ENCODE data around the gene GTPBP10.

GTPBP10 gene

GRCh38 chr7:90383861-90384260 lies 37.3 kb downstream of the GTPBP10 start:
- DNase-seq: no peak

DNA sequence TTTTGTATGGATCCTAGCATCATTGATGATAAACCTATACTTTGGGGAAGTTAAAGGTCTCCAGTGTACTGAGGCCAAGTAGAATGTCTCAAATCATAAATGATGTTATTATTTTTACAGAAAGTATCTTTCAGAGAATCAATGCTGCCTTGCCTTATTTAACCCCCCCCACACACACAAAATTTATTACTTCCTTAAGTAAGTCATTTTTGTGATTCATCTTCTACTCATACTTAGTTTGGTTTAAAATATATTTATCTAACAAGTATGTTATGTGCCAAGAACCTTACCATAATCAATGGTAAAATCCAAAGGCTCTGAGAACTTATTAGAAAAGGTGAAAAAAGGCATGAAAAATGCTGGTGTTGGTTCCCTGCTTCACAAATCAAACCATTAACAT lies 37.9 kb downstream of the GTPBP10 start:
- DNase-seq: no peak

GRCh38 chr7:90387470-90388240 lies 41.1 kb downstream of the GTPBP10 start:
- no peak for DNase-seq

DNA sequence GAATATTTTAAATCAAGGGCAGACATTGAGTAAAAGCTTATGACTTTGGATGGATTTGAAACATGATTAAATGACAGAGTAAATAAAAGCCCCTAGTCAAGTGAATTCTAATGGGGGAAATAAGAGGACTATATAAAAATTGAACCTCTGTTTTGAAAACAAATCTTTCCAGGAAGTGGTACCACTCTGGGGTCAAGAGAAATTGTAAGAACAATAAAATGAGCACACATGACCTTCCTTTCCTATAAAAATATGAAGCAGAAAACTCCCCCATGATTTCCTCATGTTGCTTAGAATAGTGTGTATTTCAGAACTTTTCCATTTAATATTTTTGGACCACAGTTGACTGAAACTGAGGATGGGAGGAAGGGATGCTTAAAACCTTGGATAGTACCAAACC lies 44.4 kb downstream of the GTPBP10 start:
- DNase-seq: no peak

DNA sequence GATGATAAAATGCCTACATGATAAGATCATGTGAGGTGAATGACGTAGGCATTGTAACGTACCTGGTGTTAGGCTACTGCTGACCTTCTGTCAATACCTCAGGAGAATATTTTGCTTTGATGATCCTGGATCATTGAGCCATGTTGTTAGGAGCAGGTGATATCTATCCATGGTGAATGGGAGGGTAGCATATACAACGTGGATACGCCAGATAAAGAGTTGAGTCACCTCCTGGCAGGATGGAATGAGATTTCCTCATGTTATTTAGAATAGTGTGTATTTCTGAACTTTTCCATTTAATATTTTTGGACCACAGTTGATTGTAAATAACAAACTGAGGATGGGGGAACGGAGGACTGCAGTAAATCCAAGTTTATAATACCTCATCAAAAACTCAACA lies 45.0 kb downstream of the GTPBP10 start:
- no peak for DNase-seq

DNA sequence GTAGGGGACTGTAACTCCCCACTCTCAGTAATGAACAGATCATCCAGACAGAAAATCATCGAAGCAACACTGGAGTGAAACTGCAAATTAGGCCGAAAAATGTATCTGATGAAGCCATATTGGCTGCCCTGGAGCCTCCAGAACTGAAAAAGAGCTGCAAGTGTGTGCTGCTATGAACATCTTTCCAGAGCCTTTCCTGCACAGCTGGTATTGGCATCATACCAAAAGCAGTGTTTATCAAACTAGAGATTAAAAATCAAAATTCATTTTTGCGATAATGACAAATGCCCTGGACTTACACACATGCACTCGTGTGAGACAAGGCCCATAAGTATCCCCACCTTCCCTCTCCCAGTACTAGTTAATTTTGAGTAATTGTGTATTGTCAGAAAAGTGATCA lies 49.9 kb downstream of the GTPBP10 start:
- no peak for DNase-seq

GRCh38 chr7:90401989-90402388 lies 55.5 kb downstream of the GTPBP10 start:
- DNase-seq: peak; percentile 96

DNA sequence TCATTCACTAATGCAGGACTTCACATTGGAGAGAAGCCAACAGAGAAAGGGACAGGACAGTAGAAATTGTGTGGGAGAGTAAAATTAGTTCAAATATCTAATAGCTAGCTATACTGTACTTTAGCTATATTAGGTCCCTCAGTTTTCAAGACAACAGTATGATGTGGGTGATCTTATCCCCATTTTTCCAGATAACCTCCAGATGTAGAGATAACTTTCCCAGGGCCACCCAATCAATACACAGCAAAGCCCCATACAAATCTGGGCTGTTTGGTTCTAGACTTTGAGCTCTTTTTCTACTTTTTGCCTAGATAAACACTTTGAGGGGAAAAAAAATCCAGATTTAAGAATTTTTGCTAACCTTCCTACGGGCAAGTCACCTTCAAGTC lies 56.3 kb downstream of the GTPBP10 start:
- no peak for DNase-seq

DNA sequence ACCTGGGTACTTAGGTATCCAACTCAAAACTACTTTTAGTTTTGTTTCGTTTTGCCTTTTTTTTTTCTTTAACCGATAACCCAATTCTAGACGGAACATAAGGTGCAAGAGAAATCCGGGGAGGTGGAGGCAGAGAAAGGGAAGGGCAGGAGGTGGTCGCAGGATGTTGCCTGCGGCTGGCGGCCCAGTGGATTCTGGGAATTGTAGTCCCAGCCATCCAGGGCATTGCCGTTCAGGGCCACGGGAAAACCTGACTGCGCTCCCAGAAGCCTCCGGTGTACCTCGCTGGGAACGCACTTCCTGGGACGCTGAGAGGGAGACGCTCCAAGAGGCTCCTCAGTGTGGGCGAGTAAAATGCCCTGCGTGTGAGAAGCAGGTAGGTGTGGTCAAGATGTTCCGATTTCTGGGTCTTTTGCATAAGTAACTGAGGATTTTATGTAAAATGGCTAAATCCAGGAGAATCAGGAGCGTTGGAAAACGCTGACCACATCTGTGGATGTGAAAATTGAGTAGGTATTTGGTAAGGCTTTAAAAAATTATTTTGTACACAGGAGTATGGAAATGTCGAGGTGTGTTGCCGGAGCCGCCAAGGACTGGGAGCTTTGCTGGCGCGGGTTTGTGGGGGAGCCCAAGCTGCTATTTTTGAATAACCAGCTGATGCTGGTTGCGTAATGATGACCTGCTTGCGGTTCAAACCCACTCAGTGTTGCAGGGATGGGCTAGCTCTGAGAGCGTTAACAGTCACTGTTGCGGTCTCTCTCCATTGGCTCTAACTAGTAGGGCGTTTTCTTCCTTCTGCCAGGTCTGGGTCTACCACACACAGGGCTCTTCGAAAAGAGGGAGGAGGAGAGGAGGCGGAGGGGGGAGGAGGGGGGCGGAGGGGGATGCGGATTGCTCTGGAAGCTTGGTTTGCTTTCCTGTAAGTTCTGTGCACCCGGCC lies 56.9 kb downstream of the GTPBP10 start, which contains the start of gene CLDN12:
Gene CLDN12, plus strand, starts transcription at position 288 of the 940 bp plus-strand sequence. CDS start 9,216 bp downstream, outside the sequence.
- DNase-seq: peak; percentile 97

DNA sequence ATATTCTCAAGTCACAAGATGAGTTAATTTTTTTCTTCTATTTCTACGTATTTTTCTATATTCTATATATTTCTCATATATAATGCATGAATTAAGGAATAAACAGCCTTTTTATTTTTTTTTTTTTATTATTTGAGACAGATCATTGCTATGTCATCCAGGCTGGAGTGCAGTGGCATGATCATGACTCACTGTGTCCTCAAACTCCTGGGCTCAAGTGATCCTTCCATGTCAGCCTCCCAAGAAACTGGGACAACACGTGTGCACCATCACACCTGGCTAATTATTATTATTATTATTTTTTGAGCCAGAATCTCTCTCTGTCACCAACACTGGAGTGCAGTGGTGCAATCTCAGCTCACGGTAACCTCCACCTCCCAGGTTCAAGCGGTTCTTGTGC lies 58.3 kb downstream of the GTPBP10 start:
- no peak for DNase-seq

- no peak for DNase-seq
Measured at GRCh38 chr7:90407484-90407821, 60.9 kb downstream of the GTPBP10 start.

- no peak for DNase-seq
Measured at GRCh38 chr7:90408142-90408541, 61.6 kb downstream of the GTPBP10 start.

DNA sequence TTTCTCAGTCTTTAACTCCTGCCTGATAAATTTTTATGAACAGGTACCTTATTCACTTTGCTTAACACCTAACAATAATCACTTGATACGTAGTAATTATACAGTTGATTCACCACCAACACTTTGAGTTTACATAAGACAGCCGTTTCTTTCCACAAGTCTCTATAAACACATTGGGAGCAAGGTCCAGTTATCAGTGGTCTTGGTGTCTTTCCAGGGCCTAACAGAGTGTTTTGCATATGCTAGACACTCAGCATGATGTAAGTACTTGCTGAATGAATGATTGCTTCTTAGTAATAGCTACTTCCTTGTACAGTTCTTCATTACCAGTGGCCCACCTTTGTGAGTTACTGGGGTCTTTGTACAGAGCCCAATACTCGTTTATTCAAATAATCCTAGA lies 63.2 kb downstream of the GTPBP10 start:
- no peak for DNase-seq

- DNase-seq: no peak
Measured at GRCh38 chr7:90411510-90411909, 65.0 kb downstream of the GTPBP10 start.

GRCh38 chr7:90412458-90413184 lies 66.1 kb downstream of the GTPBP10 start:
- no peak for DNase-seq

DNA sequence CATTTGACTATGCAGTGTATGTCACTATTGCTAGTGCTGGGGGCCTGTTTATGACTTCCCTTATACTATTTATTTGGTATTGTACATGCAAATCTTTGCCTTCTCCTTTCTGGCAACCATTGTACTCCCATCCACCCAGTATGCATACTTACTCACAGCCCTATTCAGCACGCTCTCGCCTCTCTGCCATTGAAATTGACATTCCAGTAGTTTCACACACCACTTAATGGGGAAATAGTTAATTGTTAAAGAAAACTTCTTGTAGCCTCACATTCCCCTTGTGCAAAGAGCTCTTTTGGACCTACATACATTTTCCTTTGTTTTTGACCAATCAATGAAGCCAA lies 66.6 kb downstream of the GTPBP10 start:
- no peak for DNase-seq

- DNase-seq: no peak
Measured at GRCh38 chr7:90421651-90422050, 75.1 kb downstream of the GTPBP10 start.

DNA sequence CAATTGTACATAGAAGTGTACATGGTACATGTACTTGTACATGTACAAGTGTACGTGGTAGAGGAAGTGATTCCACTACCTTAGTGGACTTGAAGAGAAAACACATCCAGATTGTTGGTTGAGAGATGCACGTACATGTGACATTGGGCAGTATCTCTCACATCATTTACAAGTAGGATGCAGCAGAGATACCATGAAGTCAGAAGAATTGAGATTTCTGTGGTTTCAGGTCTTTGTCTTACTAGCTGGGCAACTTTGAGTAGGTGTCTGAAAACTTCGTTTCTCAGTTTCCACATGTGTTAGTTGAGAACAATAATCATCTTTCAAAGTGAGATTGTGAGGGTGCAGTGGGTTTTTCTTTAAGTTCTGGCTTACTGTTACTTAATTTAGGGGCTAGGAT lies 78.2 kb downstream of the GTPBP10 start:
- DNase-seq: no peak

GRCh38 chr7:90425376-90425775 lies 78.9 kb downstream of the GTPBP10 start:
- no peak for DNase-seq

DNA sequence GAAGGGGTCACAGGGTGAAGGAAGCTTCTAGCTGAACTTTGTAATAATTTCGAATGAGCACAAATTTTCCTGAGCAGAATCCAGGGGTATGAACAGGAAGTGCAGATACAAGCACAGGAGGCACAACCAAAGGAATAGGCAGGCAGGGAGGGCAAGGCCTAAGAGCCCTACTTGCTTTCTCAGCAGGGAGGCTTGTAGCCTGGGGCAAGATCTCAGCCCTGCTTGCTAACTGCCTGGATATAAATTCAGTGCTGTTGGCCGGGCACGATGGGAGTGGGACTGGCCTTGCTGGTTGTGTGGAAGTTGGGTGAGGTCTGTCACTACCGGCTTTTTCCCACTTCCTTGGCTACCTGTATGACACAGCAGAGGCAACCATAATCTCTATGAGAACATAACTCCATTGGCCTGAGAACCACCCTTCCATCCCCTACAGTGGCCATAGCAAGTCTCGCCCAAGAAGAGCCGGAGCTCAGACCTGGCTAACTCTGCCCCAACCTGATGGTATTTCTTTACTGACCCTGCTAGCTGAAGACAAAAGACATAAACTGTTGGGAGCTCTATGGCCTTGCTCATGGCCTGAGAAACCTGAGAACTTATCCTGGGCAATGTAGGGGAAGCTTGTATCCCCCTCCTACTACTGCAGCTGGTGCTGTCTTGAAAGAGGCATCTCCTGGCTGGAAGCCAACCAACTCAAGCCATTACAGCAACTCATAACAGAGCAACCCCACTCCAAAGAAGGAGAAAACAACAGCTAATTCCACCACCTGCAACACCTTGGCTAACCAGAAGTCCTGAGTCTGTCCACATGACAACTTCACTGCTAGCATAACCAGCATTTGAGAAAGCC lies 84.3 kb downstream of the GTPBP10 start:
- DNase-seq: no peak

- no peak for DNase-seq
Measured at GRCh38 chr7:90432752-90433151, 86.2 kb downstream of the GTPBP10 start.

GRCh38 chr7:90433221-90433620 lies 86.7 kb downstream of the GTPBP10 start:
- no peak for DNase-seq
